PC-9 (cell line): ENCODE measurements around the gene KRT82.

Experiments used
- CTCF ChIP-seq: fragments of 200-600 bp; sonication (generic); conservative IDR thresholded peaks from 2 replicates; pipeline ENCODE4 v1.6.1; 2017; ENCODE audit warnings: mixed run types, antibody characterized with exemption, mild to moderate bottlenecking, moderate library complexity
- EZH2 ChIP-seq: fragments of 200-600 bp; sonication (generic); IDR thresholded peaks from 2 replicates; pipeline ENCODE4 v1.8.0; 2017; ENCODE audit warnings: antibody characterized with exemption, low read depth

GRCh38 chr12:52385226-52385702, 20.9 kb downstream of the KRT82 start, which contains the start of gene KRT84:
- TF ChIP-seq CTCF, result no peak
- TF ChIP-seq EZH2, result no peak
